Measurements from ENCODE around the gene HOXB3.
"Not testable (repeated sequence)": the region's sequence is repeated elsewhere in the genome, so short reads cannot be mapped to it uniquely, and the experiment has no call there.

HOXB3 gene

DNA sequence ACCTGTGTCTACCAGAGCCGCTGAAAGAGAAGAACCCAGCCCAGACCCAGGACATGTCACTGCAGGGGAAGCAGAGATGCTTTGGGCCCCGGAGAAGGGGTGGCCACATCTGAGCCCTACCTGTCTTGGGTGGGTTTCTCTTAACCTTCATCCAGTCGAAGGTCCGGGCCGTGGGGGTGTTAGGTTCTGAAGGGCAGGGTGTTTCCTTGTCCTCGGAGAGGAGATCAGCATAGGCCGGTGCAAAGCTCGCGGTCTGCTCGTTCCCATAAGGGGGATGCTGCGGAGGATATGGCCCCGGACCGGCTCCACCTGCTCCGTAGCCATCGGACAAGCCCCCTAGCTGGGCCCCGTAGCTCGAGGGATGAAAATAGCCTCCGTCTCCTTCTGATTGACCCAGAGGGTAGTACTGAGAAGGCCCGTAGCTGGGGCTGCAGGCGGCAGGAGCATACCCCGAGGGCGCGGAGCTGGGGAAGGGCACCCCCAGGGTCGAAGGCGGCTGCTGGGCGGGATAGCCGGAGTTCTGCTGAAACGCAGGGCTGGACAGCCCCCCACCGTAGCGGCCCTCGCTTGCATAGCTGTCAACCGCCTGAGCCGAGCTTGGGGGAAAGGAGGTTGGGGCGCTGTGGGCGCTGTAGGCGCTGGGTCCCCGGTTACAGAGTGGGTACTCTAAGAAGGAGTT, 59.7 kb downstream of the HOXB3 start:
- DNase-seq (ENCODE audit: low read depth in 2 of 2, low spot score in 1 of 2) = no peak

DNA sequence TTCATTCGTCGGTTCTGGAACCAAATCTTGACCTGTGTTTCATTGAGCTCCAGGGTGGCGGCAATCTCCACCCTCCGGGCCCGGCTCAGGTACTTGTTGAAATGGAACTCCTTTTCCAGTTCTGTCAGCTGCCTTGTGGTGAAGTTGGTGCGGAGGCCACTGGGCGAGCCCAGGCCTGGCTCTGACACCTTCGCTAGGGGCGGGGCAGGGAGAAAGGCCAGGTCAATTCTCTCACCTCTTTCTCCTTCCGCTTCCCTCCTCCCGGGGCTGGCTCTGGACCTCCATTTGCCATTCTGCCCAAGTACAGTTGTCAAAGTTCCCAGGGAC, 60.4 kb downstream of the HOXB3 start:
- no peak for DNase-seq (ENCODE audit: low read depth in 2 of 2, low spot score in 1 of 2)

DNA sequence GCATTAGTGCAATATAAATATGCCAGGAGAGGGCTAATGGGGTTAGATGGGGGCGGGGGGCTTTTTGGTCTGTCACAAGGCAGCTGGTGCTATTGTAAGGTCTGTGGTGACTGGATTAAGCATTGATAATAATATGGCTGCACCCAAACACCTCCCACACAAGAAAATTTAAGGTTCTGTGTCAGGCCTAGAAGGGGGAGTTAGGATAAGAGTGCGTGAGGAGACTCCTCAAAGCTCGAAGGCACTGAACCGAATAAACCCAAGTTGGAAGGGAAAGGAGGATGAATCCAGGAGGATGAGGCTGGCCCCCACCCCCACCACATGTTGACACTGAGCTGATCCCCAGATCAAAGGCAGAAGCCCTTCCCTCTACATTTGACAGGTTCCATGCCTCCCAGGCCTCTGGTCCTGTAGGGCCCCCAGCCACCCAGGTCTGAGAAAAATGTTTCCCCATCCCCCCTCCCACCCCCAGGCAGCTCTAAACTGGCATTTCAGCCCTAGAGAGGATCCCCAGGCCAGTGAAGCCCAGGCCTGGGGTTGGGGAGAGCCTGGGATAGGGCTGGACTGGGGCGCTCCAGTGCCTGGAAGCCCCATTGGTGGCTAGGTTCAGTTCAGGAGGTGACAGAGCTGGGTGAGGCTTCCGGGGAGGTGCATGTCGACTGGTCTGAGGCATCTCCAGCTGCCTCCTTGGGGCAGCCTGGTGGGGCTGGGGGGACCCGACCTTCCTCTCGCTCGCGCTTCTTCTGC, 60.9 kb downstream of the HOXB3 start:
- no peak for DNase-seq (ENCODE audit: low read depth in 2 of 2, low spot score in 1 of 2)

DNA sequence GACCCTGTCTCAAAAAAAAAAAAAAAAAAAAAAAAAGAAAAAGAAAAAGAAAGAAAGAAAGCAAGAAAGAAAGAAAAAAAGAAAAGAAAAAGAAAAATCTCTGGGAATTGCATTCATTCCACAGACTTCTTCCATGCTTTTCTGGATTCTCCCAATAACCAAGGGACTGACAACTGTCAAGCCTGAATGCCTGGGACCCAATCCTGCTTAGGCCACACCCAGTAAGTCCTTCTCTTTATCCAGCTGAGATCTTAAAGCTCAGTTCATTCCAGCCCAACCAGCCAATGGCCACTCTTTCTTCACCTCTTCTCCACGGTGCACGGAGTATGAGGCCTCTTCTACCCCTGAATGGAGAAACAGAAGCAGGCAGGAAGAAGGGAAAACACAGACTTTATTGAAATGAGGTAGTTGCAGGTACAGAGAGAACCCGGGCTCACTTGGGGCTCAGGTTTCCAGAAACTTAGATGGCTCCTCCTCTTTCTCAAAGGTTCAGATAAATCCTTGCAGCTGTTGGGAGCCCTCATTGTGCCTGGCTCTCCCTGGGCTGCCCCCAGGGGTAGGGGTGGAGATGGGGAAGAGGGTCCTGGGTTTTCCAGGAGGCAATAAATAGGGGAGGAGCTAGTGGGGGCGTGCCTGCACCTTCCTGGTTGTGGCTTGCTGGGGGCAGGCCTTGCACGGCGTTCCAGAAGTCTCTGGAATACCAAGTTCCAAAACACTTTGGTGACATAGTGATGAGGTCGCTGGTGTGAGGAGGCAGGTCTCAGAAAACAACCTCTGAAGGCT, 61.7 kb downstream of the HOXB3 start:
- DNase-seq (ENCODE audit: low read depth in 2 of 2, low spot score in 1 of 2) = no peak

DNA sequence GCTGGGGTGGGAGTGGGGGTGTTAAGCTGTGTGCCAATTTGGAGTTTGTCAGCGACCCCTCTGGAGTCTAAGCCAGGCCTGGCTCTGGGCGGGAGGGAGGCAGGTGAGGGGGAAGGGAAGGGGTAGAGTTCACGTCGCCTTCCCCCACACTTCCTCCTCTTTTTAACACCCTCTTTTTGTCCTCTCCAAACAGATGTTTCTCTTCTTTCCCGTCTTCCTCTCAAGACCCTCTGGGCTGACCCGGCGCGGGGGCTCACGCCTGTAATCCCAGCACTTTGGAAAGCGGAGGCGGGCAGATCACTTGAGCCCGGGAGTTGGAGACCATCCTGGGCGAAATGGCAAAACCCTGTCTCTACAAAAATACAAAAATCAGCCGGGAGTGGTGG, 62.5 kb downstream of the HOXB3 start:
- no peak for DNase-seq (ENCODE audit: low read depth in 2 of 2, low spot score in 1 of 2)

DNA sequence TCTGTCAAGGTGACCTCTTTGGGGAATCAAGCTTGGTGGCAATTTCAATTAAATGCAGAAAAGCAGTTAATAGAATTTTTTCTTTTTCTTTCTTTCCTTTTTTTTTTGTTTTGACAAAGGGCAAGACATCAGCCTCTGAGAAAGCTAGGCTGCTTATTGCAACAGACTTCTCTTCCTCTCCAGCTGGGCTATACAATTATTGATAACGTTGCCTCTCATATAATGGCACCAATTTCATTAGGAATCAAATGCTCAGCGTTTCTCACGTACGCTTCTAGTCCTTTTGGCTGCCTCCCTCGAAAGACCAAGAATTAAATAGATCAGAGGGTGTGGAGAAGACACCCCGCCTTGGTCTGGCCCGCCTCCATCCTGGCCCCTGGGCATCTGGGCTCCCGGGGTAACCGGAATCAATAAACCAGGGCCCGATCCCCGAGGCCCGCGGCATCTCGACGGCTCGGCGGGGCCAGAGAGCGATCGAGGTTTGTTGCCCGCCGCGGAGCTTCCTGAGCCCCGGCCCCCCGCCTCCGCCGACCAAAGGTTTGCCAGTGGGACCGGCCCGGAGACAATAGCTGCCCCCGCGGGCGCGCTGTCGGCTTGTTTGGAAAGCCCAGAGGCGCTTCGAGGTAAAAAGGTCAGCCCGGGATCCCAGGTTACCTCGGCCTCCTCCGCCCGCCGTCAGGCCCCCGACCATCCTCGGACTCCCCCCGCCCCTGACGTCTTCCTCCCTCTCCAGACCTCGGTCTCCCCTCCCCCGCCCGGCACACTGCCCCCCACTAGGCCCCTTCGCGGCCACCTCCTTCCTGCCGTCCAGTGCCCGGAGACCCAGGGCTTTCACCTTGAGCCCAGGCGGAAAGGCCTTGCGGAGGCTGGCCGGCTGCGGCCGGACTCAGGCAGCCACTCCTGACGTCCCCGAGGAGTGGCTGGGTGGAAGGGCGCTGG, 63.2 kb downstream of the HOXB3 start:
- DNase-seq (ENCODE audit: low read depth in 2 of 2, low spot score in 1 of 2) = no peak

DNA sequence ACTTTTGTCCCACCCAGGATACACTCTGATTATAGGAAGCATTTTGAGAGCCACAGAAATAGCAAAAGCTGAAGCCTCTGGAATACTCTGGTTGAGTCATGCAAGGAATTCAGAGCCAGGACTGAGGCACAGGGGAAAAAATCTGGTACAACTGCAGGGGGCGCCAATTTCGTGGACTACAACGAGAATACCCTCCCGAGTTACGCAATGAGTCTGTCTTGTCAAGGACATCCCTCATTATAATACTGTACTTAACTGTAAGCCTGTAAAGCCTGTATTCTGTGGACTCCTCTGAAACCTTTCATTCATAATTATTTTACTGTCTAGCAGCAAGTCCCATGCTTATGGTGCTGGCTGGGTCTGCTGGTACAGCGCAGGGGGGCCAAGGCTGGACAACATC, 67.0 kb downstream of the HOXB3 start:
- no peak for DNase-seq (ENCODE audit: low read depth in 2 of 2, low spot score in 1 of 2)

DNA sequence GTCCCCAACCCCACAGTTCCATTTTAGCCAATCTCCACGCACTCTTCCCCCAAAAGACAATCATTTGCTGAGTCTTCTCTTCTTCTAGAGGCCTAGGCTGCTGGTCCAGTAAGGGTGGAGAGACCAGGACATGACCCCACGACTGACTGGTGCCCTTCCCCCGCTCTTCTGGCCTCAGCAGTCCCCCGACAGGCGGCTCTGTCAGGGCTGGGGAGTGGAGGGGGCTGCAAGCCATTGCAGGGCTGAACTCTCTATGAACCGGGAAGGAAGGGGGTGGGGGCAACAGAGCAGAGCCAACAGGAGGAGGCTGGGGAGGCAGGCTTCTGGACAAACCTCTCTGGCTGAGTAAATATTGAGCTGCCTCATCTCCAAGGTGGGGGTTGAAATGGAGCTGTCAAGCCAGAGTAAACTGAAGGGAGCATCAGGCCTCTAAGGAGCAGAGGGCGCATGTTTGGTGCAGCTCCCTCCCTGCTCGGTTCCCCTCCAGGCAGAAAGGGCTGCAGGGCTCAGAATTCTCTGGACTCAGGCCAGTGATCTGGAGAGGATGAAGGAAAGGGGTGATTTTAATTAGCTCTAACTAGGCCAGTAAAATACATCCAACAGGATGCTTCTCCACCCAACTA, 67.9 kb downstream of the HOXB3 start:
- no peak for DNase-seq (ENCODE audit: low read depth in 2 of 2, low spot score in 1 of 2)

DNA sequence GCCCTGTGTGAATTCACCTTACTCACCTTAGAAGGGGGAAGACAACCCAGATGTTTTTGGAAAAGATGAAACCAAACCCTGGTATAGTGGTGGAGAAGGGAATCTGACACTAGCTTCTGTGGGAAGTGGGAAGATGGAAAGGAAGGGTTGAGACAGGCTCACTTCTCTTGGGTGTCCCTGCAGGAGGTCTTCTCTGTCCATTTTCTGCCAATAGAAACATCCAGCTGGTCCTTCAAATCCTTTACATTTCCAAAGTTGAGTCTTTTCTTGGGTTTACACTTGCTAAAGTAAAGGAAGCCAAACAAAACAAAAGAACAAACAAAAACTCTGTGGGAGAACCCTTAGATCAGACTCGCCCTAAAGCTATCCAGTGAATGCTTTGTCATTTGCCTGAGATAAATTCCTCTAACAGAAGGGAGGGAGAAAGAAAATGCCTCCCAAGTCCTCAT, 69.4 kb downstream of the HOXB3 start:
- DNase-seq (ENCODE audit: low read depth in 2 of 2, low spot score in 1 of 2) = no peak

DNA sequence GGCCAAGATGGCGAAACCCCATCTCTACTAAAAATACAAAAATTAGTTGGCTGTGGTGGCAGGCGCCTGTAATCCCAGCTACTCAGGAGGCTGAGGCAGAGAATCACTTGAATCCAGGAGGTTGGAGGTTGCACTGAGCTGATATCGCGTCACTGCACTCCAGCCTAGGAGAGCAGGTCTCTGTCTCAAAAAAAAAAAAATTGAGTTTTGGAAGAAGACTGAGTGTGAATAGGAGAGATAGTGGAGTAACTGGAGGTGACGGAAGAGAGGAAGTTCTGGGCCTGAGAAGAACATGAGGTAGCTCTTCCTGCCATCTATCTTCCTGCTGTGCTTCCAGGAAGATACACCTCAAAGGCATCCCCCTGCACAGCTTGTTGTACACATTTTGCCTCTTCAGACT, 70.6 kb downstream of the HOXB3 start:
- DNase-seq (ENCODE audit: low read depth in 2 of 2, low spot score in 1 of 2) = no peak

DNA sequence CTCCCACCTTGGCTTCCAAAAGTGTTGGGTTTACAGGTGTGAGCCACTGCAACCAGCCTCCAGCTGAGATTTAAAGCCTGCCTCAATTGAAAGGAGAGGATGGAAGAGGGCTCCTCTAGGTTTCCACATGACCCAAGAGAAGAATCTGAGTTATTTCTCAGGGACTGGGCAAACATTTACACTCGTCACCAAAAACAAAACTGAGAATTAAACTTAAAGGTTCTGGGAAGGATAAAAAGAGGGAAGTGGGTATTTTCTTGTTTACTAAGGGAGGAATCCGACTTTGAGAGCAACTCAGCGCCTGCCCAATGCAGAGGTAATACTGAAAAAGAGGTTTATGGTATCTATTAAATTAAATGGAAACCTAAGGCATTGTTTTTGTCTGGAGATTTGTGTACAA, 72.6 kb downstream of the HOXB3 start:
- no peak for DNase-seq (ENCODE audit: low read depth in 2 of 2, low spot score in 1 of 2)

DNA sequence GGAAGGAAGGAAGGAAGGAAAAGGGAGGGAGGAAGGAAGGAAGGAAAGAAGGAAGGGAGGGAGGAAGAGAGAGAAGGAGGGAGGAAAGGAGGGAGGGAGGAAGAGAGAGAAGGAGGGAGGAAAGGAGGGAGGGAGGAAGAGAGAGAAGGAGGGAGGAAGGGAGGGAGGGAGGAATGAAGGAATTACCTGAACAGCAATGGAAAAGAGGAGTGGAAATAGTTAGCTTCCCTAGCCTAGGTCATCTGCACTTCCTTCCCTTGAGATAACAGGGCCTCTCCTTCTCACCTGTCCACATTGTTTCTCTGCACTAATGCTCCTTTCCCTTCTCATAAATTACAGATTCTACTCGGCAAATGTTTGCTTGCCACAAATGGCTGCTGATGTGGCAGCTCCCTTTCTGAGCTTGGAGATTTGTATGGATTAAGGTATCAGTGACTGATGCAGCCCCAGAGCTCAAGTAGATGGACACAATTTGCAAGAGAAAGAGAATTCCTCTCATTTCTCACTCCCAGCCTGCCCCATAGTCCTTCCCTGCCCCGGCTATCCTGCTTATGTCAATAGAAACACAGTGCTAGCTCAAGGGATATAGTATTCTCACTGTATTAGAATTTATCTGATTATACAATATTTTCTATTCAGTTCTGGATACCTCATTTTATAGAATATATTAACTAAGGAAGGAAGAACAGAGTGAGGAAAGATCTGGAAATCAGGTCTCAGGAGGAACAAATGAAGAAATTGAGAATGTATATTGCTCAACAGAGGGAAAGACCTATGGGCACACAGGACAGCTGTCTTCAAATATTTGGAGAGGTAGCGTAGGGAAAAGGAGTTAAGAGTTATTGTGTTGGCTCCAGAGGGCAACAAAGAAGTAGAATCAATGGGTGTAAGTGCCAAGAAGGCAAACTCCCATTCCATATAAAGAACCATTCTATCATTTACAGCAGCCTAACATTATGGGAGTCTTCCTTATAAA, 73.8 kb downstream of the HOXB3 start:
- DNase-seq (ENCODE audit: low read depth in 2 of 2, low spot score in 1 of 2) = no peak

DNA sequence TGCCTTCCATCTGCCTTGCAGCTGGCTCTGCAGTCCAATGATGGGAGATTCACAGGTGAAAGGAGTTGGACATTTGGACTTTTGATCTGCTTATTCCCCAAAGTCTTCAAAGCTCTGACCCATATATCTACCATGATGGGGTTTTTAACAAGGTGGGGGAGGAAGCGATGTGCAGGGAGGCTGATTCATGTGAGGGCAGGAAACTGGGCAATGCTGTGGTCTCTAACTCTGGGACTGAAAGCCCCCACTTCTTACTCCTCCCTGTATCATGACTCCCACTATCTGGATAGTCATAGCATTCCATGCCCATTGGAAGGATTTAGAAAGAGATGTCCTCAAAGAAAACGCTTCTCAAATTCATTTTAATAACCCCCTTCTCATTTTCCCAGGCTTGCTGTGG, 75.6 kb downstream of the HOXB3 start:
- no peak for DNase-seq (ENCODE audit: low read depth in 2 of 2, low spot score in 1 of 2)

DNA sequence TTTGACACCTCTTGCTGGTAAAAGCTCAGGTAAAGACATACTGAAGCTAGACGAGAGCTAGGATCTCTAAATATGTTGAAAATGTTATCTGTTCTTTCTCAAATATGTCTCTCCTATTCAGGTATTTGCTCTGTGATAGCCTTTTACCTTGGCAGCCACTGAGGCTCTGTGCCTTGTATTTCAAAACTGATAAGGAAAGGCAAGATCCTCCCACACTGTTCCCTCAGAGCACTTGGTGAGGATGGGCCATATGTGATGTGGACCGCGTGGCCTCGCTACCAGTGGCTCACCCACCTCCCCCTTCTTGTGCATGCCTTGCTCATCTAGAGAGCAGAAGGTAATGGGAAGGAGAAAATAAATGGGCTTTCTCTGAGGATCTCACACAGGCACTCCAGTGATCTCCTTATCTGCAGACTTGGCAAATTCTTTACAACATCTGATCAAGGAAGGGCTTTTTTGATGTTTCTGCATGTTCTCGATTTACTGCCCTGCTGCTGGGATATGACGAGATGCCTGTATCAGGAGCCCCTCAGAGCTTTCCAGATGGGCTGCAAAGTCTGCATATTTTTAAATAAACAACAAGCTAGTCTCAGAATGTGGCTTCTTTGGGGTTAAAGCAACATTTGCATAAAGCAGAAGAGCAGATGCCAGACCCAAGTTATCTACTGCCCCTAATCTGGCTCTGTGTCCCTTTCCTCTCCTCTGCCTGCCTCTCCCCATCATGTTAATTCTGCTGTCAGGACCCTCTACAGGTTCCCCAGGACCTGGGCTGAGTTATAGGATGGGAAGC, 76.2 kb downstream of the HOXB3 start:
- no peak for DNase-seq (ENCODE audit: low read depth in 2 of 2, low spot score in 1 of 2)

DNA sequence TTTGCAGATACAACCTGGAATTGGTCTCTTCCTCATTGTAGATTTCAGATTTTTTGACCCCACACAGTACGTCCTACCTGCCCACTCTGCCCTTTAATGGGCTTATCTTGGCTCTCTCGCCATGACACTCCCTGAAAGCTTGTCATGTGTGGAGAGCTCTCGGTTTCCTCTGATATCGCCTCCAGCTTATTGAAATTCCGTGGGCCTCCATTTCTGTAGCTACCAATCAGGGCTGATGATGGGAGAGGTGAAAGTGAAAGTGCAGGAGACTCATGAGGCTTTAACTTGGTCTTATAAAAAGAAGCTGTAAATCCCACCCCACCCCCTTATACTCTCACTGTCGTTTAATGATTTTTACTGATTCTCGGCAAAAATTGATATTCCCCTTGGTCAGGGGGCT, 76.9 kb downstream of the HOXB3 start:
- DNase-seq (ENCODE audit: low read depth in 2 of 2, low spot score in 1 of 2) = no peak

DNA sequence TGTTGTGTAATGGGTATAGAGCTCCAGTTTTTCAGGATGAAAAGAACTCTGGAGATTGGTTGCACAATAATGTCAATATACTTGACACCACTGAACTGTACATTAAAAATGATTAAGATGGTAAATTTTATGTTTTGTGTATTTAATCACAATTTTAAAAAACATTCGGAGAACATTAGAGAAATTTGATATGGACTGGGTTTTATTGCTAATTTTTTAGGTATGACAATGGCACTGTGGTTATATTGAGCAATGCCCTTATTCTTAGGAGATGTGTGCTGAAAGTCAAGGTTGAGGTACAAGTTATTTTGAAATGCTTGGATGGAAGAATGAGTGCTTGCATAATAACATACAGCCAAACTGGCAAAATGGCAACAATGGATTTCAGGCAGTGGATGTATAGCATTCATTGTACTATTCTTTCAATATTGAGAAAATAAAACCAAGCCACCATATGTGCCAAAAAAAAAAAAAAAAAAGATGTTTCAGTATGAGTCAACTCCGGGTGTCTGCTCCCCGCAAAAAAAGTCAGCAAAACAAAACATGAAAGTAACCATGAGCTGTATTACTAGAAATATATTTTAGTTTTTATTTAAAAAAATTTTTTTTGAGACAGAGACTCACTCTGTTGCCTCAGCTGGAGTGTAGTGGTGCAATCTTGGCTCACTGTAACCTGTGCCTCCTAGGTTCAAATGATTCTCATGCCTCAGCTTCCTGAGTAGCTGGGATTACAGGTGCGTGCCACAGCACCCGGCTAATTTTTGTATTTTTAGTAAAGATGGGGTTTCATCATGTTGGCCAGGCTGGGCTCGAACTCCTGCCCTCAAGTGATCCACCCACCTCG, 79.1 kb downstream of the HOXB3 start:
- no peak for DNase-seq (ENCODE audit: low read depth in 2 of 2, low spot score in 1 of 2)

DNA sequence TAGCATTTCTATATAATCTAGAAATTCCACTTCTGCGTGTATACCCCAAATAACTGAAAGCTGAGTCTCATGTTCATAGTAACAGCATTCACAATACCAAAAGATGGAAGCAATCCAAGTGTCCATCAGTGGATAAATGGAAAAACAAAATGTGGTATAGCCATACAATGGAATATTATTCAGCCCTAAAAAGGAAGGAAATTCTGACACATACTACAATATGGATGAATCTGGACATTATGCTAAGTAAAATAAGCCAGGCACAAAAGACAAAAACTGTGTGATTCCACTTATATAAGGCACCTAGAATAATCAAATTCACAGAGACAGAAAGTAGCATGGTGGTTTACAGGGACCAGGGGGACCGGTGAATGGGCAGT, 79.7 kb downstream of the HOXB3 start:
- no peak for DNase-seq (ENCODE audit: low read depth in 2 of 2, low spot score in 1 of 2)

DNA sequence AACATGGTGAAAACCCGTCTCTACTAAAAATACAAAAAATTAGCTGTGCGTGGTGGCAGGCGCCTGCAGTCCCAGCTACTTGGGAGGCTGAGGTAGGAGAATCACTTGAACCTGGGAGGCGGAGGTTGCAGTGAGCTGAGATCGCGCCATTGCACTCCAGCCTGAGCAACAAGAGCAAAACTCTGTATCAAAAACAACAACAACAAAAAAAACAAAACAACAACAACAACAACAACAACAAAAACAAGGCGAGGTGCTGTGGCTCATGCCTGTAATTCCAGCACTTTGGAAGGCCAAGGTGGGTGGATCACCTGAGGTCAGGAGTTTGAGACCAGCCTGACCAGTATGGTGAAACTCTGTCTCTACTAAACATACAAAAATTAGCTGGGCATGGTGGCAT, 80.3 kb downstream of the HOXB3 start:
- not testable (repeated sequence) for DNase-seq (ENCODE audit: low read depth in 2 of 2, low spot score in 1 of 2)
